HEK293 (cell line): ENCODE measurements around the gene SCGB1A1.

Experiments used
- WT1 ChIP-seq: fragments of 450-650 bp; formaldehyde crosslinking; IDR thresholded peaks from 2 replicates; pipeline ENCODE4 v1.5.1; 2016; ENCODE audit warnings: missing biosample characterization, missing genetic modification characterization
- YY1 ChIP-seq: fragments of 450-650 bp; formaldehyde crosslinking; IDR thresholded peaks from 2 replicates; pipeline ENCODE4 v1.5.1; 2018; ENCODE audit warnings: missing biosample characterization, missing genetic modification characterization
- ZEB2 ChIP-seq: fragments of 450-650 bp; formaldehyde crosslinking; IDR thresholded peaks from 2 replicates; pipeline ENCODE4 v1.5.1; 2016; ENCODE audit warnings: missing biosample characterization, missing genetic modification characterization
- ZNF140 ChIP-seq: fragments of 450-650 bp; formaldehyde crosslinking; IDR thresholded peaks from 2 replicates; pipeline ENCODE4 v1.5.1; 2016; ENCODE audit warnings: missing biosample characterization, missing genetic modification characterization
- ZNF239 ChIP-seq: fragments of 450-650 bp; formaldehyde crosslinking; IDR thresholded peaks from 2 replicates; pipeline ENCODE4 v1.5.1; 2016; ENCODE audit warnings: missing biosample characterization, missing genetic modification characterization
- ZNF274 ChIP-seq, 2 experiments: fragments of 200-500 bp in 1 of 2; fragments of 450-650 bp in 1 of 2; sonication (Bioruptor generic) in 1 of 2; formaldehyde crosslinking in 1 of 2; IDR thresholded peaks; 2 replicates each; pipeline versions ENCODE4 v1.5.1 to v1.6.1; 2014 to 2016; ENCODE audit warnings: borderline replicate concordance in 1 of 2, inconsistent platforms in 1 of 2, low read length in 1 of 2, missing biosample characterization in 1 of 2, missing genetic modification characterization in 1 of 2
- ZNF311 ChIP-seq: fragments of 450-650 bp; formaldehyde crosslinking; IDR thresholded peaks from 2 replicates; pipeline ENCODE4 v1.5.1; 2017; ENCODE audit warnings: missing biosample characterization, missing genetic modification characterization, borderline replicate concordance
- ZNF654 ChIP-seq: fragments of 450-650 bp; formaldehyde crosslinking; IDR thresholded peaks from 2 replicates; pipeline ENCODE4 v1.5.1; 2016; ENCODE audit warnings: low read depth, missing biosample characterization, missing genetic modification characterization
- ZNF660 ChIP-seq: fragments of 450-650 bp; IDR thresholded peaks from 2 replicates; pipeline ENCODE4 v1.5.1; 2018; ENCODE audit warnings: missing biosample characterization, mild to moderate bottlenecking, missing genetic modification characterization
- ZSCAN30 ChIP-seq: fragments of 450-650 bp; IDR thresholded peaks from 2 replicates; pipeline ENCODE4 v1.5.1; 2018; ENCODE audit warnings: missing biosample characterization, mild to moderate bottlenecking, missing genetic modification characterization, moderate library complexity
- TF ChIP-seq, protein P1 (sequence below): fragments of 450-650 bp; formaldehyde crosslinking; IDR thresholded peaks from 2 replicates; pipeline ENCODE4 v1.5.1; 2017; ENCODE audit warnings: missing biosample characterization, mild to moderate bottlenecking, missing genetic modification characterization, moderate library complexity
- TF ChIP-seq, protein P2 (sequence below): fragments of 450-650 bp; formaldehyde crosslinking; IDR thresholded peaks from 2 replicates; pipeline ENCODE4 v1.5.1; 2016; ENCODE audit warnings: missing biosample characterization, missing genetic modification characterization
- TF ChIP-seq, protein P3 (sequence below): fragments of 450-650 bp; formaldehyde crosslinking; IDR thresholded peaks from 2 replicates; pipeline ENCODE4 v1.5.1; 2016; ENCODE audit warnings: missing biosample characterization, missing genetic modification characterization
- TF ChIP-seq, protein P4 (sequence below): fragments of 450-650 bp; formaldehyde crosslinking; IDR thresholded peaks from 2 replicates; pipeline ENCODE4 v1.5.0; 2017; ENCODE audit warnings: missing biosample characterization, missing genetic modification characterization, borderline replicate concordance

DNA sequence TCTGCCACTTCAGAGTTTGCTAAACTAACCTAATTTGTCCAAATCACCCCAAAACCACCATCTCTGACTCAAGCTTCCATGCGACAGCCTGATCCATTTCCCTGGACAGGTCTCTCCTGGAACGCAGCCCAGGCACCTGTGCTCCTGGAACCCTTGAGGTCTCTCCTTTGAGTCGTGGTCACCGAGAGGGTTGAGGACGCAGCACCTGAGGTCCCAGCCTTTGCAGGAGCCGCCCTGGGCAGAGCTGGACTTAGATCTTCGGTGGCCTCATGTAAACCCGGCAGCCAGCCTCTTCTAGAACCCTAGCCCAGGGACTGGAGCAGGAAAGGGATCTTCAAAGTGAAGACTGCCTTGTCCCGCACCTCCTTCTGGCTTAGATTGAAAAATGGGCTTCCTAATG lies 44.0 kb upstream of the SCGB1A1 start:
- no peak for TF ChIP-seq ZNF311 (tag by site-specific recombination)
- TF ChIP-seq ZSCAN30 (tag by site-specific recombination): no peak
- TF ChIP-seq WT1 (tag by site-specific recombination): no peak
- TF ChIP-seq, protein P1, sequence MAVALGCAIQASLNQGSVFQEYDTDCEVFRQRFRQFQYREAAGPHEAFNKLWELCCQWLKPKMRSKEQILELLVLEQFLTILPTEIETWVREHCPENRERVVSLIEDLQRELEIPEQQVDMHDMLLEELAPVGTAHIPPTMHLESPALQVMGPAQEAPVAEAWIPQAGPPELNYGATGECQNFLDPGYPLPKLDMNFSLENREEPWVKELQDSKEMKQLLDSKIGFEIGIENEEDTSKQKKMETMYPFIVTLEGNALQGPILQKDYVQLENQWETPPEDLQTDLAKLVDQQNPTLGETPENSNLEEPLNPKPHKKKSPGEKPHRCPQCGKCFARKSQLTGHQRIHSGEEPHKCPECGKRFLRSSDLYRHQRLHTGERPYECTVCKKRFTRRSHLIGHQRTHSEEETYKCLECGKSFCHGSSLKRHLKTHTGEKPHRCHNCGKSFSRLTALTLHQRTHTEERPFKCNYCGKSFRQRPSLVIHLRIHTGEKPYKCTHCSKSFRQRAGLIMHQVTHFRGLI (tag by site-specific recombination): no peak
- TF ChIP-seq, protein P2, sequence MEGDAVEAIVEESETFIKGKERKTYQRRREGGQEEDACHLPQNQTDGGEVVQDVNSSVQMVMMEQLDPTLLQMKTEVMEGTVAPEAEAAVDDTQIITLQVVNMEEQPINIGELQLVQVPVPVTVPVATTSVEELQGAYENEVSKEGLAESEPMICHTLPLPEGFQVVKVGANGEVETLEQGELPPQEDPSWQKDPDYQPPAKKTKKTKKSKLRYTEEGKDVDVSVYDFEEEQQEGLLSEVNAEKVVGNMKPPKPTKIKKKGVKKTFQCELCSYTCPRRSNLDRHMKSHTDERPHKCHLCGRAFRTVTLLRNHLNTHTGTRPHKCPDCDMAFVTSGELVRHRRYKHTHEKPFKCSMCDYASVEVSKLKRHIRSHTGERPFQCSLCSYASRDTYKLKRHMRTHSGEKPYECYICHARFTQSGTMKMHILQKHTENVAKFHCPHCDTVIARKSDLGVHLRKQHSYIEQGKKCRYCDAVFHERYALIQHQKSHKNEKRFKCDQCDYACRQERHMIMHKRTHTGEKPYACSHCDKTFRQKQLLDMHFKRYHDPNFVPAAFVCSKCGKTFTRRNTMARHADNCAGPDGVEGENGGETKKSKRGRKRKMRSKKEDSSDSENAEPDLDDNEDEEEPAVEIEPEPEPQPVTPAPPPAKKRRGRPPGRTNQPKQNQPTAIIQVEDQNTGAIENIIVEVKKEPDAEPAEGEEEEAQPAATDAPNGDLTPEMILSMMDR (tag by site-specific recombination): no peak
- no peak for TF ChIP-seq ZNF140 (tag by site-specific recombination)
- TF ChIP-seq, protein P3, sequence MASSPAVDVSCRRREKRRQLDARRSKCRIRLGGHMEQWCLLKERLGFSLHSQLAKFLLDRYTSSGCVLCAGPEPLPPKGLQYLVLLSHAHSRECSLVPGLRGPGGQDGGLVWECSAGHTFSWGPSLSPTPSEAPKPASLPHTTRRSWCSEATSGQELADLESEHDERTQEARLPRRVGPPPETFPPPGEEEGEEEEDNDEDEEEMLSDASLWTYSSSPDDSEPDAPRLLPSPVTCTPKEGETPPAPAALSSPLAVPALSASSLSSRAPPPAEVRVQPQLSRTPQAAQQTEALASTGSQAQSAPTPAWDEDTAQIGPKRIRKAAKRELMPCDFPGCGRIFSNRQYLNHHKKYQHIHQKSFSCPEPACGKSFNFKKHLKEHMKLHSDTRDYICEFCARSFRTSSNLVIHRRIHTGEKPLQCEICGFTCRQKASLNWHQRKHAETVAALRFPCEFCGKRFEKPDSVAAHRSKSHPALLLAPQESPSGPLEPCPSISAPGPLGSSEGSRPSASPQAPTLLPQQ (tag by site-specific recombination): no peak
- TF ChIP-seq ZNF660 (tag by site-specific recombination): no peak
- no peak for TF ChIP-seq ZNF654 (tag by site-specific recombination)
- TF ChIP-seq, protein P4, sequence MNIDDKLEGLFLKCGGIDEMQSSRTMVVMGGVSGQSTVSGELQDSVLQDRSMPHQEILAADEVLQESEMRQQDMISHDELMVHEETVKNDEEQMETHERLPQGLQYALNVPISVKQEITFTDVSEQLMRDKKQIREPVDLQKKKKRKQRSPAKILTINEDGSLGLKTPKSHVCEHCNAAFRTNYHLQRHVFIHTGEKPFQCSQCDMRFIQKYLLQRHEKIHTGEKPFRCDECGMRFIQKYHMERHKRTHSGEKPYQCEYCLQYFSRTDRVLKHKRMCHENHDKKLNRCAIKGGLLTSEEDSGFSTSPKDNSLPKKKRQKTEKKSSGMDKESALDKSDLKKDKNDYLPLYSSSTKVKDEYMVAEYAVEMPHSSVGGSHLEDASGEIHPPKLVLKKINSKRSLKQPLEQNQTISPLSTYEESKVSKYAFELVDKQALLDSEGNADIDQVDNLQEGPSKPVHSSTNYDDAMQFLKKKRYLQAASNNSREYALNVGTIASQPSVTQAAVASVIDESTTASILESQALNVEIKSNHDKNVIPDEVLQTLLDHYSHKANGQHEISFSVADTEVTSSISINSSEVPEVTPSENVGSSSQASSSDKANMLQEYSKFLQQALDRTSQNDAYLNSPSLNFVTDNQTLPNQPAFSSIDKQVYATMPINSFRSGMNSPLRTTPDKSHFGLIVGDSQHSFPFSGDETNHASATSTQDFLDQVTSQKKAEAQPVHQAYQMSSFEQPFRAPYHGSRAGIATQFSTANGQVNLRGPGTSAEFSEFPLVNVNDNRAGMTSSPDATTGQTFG (tag by site-specific recombination): no peak
- no peak for TF ChIP-seq ZNF239
- no peak for TF ChIP-seq ZEB2
- TF ChIP-seq ZNF274 (IDR thresholded peaks at IDR 0.05; ENCODE audit: low read length): no peak
- TF ChIP-seq ZNF274 (tag by site-specific recombination; IDR thresholded peaks at IDR 0.05; ENCODE audit: borderline replicate concordance): no peak
- no peak for TF ChIP-seq YY1 (tag by site-specific recombination)
